ENCODE data around the gene ATP10A.

ATP10A gene

GRCh38 chr15:25706176-25706955 is 156.8 kb downstream of the ATP10A start:
- Histone ChIP-seq H3K9me3 (ENCODE audit: control insufficient read depth, insufficient read depth, low read length) (no peaks in the 10 kb centered on the region), H3K4me1 (ENCODE audit: control insufficient read depth, insufficient read depth, low read length) (no peaks in the 10 kb centered on the region), H3K27ac (ENCODE audit: low read length) (no peak overlapping the region), H3K27me3 (ENCODE audit: control insufficient read depth, insufficient read depth, low read length) (no peaks in the 10 kb centered on the region), H3K36me3 (ENCODE audit: control insufficient read depth, insufficient read depth, low read length) (no peaks in the 10 kb centered on the region), H3K4me3 (ENCODE audit: low read length) (no peak overlapping the region)
- DNase-seq (ENCODE audit: low read depth, low spot score) = no peak
- WGBS (ENCODE audit: insufficient coverage, insufficient read length) = no CpG with 5 or more reads among the region's 20 CpGs

- DNase-seq (ENCODE audit: low read depth, low spot score) = no peak
- WGBS (ENCODE audit: insufficient coverage, insufficient read length) = no CpG with 5 or more reads among the region's 17 CpGs
- no peak overlapping the region for H3K27ac ChIP-seq (ENCODE audit: low read length)
- no peak overlapping the region for H3K4me3 ChIP-seq (ENCODE audit: low read length)
- no peaks in the 10 kb centered on the region for H3K27me3 ChIP-seq (ENCODE audit: control insufficient read depth, insufficient read depth, low read length)
- no peaks in the 10 kb centered on the region for H3K4me1 ChIP-seq (ENCODE audit: control insufficient read depth, insufficient read depth, low read length)
- H3K36me3 ChIP-seq (ENCODE audit: control insufficient read depth, insufficient read depth, low read length) = no peaks in the 10 kb centered on the region
- H3K9me3 ChIP-seq (ENCODE audit: control insufficient read depth, insufficient read depth, low read length) = no peaks in the 10 kb centered on the region
Measured at GRCh38 chr15:25705433-25706115, 157.6 kb downstream of the ATP10A start.

- Histone ChIP-seq H3K9me3 (ENCODE audit: control insufficient read depth, insufficient read depth, low read length) (no peaks in the 10 kb centered on the region), H3K27ac (ENCODE audit: low read length) (no peak overlapping the region), H3K4me1 (ENCODE audit: control insufficient read depth, insufficient read depth, low read length) (no peaks in the 10 kb centered on the region), H3K27me3 (ENCODE audit: control insufficient read depth, insufficient read depth, low read length) (no peaks in the 10 kb centered on the region), H3K36me3 (ENCODE audit: control insufficient read depth, insufficient read depth, low read length) (no peaks in the 10 kb centered on the region), H3K4me3 (ENCODE audit: low read length) (no peak overlapping the region)
- DNase-seq (ENCODE audit: low read depth, low spot score) = no peak
- WGBS (ENCODE audit: insufficient coverage, insufficient read length) = no CpG with 5 or more reads among the region's 6 CpGs
Measured at GRCh38 chr15:25703726-25704125, 159.4 kb downstream of the ATP10A start.

- no peak for DNase-seq (ENCODE audit: low read depth, low spot score)
Measured at GRCh38 chr15:25701721-25702465, 161.2 kb downstream of the ATP10A start.

GRCh38 chr15:25700916-25701315 is 162.2 kb downstream of the ATP10A start:
- no CpG with 5 or more reads among the region's 7 CpGs for WGBS (ENCODE audit: insufficient coverage, insufficient read length)
- Histone ChIP-seq H3K27ac (ENCODE audit: low read length) (no peak overlapping the region), H3K36me3 (ENCODE audit: control insufficient read depth, insufficient read depth, low read length) (no peaks in the 10 kb centered on the region), H3K27me3 (ENCODE audit: control insufficient read depth, insufficient read depth, low read length) (no peaks in the 10 kb centered on the region), H3K9me3 (ENCODE audit: control insufficient read depth, insufficient read depth, low read length) (no peaks in the 10 kb centered on the region), H3K4me1 (ENCODE audit: control insufficient read depth, insufficient read depth, low read length) (peaks cover 5% of the 10 kb centered on the region), H3K4me3 (ENCODE audit: low read length) (no peak overlapping the region)
- DNase-seq (ENCODE audit: low read depth, low spot score) = no peak

More at GRCh38 chr15:25701721-25702465, 161.2 kb downstream of the ATP10A start:
- Histone ChIP-seq H3K9me3 (ENCODE audit: control insufficient read depth, insufficient read depth, low read length) (no peaks in the 10 kb centered on the region), H3K4me1 (ENCODE audit: control insufficient read depth, insufficient read depth, low read length) (no peaks in the 10 kb centered on the region), H3K4me3 (ENCODE audit: low read length) (no peak overlapping the region), H3K27me3 (ENCODE audit: control insufficient read depth, insufficient read depth, low read length) (no peaks in the 10 kb centered on the region), H3K36me3 (ENCODE audit: control insufficient read depth, insufficient read depth, low read length) (no peaks in the 10 kb centered on the region), H3K27ac (ENCODE audit: low read length) (no peak overlapping the region)
- WGBS (ENCODE audit: insufficient coverage, insufficient read length) = no CpG with 5 or more reads among the region's 19 CpGs

GRCh38 chr15:25697586-25697985 is 165.5 kb downstream of the ATP10A start:
- DNase-seq (ENCODE audit: low read depth, low spot score) = no peak
- no peaks in the 10 kb centered on the region for H3K36me3 ChIP-seq (ENCODE audit: control insufficient read depth, insufficient read depth, low read length)
- no CpG with 5 or more reads among the region's 1 CpG for WGBS (ENCODE audit: insufficient coverage, insufficient read length)
- H3K4me3 ChIP-seq (ENCODE audit: low read length) = no peak overlapping the region
- H3K9me3 ChIP-seq (ENCODE audit: control insufficient read depth, insufficient read depth, low read length) = no peaks in the 10 kb centered on the region
- H3K27me3 ChIP-seq (ENCODE audit: control insufficient read depth, insufficient read depth, low read length) = no peaks in the 10 kb centered on the region
- peaks cover 5% of the 10 kb centered on the region for H3K4me1 ChIP-seq (ENCODE audit: control insufficient read depth, insufficient read depth, low read length)
- no peak overlapping the region for H3K27ac ChIP-seq (ENCODE audit: low read length)

- no CpG with 5 or more reads among the region's 17 CpGs for WGBS (ENCODE audit: insufficient coverage, insufficient read length)
- Histone ChIP-seq H3K27ac (ENCODE audit: low read length) (no peak overlapping the region), H3K36me3 (ENCODE audit: control insufficient read depth, insufficient read depth, low read length) (no peaks in the 10 kb centered on the region), H3K9me3 (ENCODE audit: control insufficient read depth, insufficient read depth, low read length) (no peaks in the 10 kb centered on the region), H3K4me3 (ENCODE audit: low read length) (no peak overlapping the region), H3K4me1 (ENCODE audit: control insufficient read depth, insufficient read depth, low read length) (peaks cover 5% of the 10 kb centered on the region), H3K27me3 (ENCODE audit: control insufficient read depth, insufficient read depth, low read length) (no peaks in the 10 kb centered on the region)
- DNase-seq (ENCODE audit: low read depth, low spot score) = no peak
Measured at GRCh38 chr15:25695875-25696760, 167.0 kb downstream of the ATP10A start.

- H3K27me3 ChIP-seq (ENCODE audit: control insufficient read depth, insufficient read depth, low read length) = no peaks in the 10 kb centered on the region
- H3K4me3 ChIP-seq (ENCODE audit: low read length) = no peak overlapping the region
- no peak overlapping the region for H3K27ac ChIP-seq (ENCODE audit: low read length)
- no peaks in the 10 kb centered on the region for H3K9me3 ChIP-seq (ENCODE audit: control insufficient read depth, insufficient read depth, low read length)
- WGBS (ENCODE audit: insufficient coverage, insufficient read length) = no CpG with 5 or more reads among the region's 19 CpGs
- H3K36me3 ChIP-seq (ENCODE audit: control insufficient read depth, insufficient read depth, low read length) = no peaks in the 10 kb centered on the region
- no peak for DNase-seq (ENCODE audit: low read depth, low spot score)
- H3K4me1 ChIP-seq (ENCODE audit: control insufficient read depth, insufficient read depth, low read length) = peaks cover 5% of the 10 kb centered on the region
Measured at GRCh38 chr15:25694823-25695312, 168.3 kb downstream of the ATP10A start.

- no peak for DNase-seq (ENCODE audit: low read depth, low spot score)
- Histone ChIP-seq H3K27me3 (ENCODE audit: control insufficient read depth, insufficient read depth, low read length) (no peaks in the 10 kb centered on the region), H3K9me3 (ENCODE audit: control insufficient read depth, insufficient read depth, low read length) (no peaks in the 10 kb centered on the region), H3K4me3 (ENCODE audit: low read length) (no peak overlapping the region), H3K36me3 (ENCODE audit: control insufficient read depth, insufficient read depth, low read length) (no peaks in the 10 kb centered on the region), H3K4me1 (ENCODE audit: control insufficient read depth, insufficient read depth, low read length) (peaks cover 7% of the 10 kb centered on the region), H3K27ac (ENCODE audit: low read length) (no peak overlapping the region)
- WGBS (ENCODE audit: insufficient coverage, insufficient read length) = no CpG with 5 or more reads among the region's 4 CpGs
Measured at GRCh38 chr15:25694239-25694584, 168.9 kb downstream of the ATP10A start.
